Mucosa of stomach (tissue), 1 donor: ENCODE results near the gene ITGAX.

Experiments
- H3K27me3 ChIP-seq: one replicate; pipeline ENCODE4 v1.7.0; 2013; ENCODE audit warnings: mild to moderate bottlenecking, low read length; ENCODE audit not compliant: control insufficient read depth, insufficient read depth
- H3K36me3 ChIP-seq: one replicate; pipeline ENCODE4 v1.7.0; 2013; ENCODE audit warnings: low read length; ENCODE audit not compliant: control insufficient read depth, insufficient read depth
- H3K4me1 ChIP-seq: one replicate; pipeline ENCODE4 v1.7.0; 2013; ENCODE audit warnings: mild to moderate bottlenecking, low read length; ENCODE audit not compliant: control insufficient read depth, insufficient read depth
- H3K4me3 ChIP-seq: one replicate; pipeline ENCODE4 v1.7.0; 2013; ENCODE audit warnings: low read length
- H3K9ac ChIP-seq: one replicate; pipeline ENCODE4 v1.7.0; 2013; ENCODE audit warnings: mild to moderate bottlenecking, low read length, moderate library complexity
- H3K9me3 ChIP-seq: one replicate; pipeline ENCODE4 v1.7.0; 2013; ENCODE audit warnings: mild to moderate bottlenecking, low read length, moderate library complexity; ENCODE audit not compliant: control insufficient read depth
- donor health status: Pancreatic carcinoma.

The ITGAX gene

DNA sequence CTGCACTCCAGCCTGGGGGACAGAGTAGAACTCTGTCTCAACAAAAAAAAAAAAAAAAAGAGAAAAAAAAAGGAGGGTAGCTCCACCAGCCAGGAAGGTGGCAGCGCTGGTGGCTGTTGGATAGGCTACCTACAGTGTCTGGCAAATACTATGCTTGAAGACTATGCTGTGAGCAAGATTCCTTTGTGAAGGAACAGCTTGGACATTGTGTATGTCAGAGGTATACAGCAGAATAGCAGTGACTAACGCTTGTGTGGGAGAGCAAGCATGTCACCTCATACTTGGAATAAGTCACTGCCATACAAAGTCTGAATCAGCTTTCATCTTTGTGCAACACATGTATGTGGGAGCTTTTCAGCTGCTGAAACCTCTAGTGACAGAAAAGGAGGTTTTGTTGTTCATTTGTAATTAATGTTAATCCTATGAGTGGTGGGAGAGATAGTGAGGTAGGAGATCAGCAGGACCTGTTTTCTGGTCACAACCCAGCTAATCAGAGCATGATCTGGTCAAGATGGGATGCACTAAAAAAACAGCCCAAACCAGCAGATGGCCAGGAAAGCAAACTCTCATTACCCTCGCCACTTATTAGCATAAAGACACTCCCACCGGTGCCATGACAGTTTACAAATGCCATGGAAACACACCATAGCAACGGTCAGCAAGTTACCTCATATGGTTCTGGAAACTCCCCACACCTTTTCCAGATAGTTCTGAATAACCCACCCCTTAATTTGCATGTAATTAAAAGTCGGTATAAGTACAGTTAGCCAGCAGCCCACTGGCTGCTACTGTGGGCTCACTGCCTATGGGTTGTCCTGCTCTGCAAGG, 31.4 kb downstream of the ITGAX start:
- no peaks in the 10 kb centered on the region for H3K9me3 ChIP-seq
- H3K4me1 ChIP-seq, result no peaks in the 10 kb centered on the region
- H3K4me3 ChIP-seq, result no peak overlapping the region
- H3K9ac ChIP-seq, result no peak overlapping the region
- H3K36me3 ChIP-seq, result no peaks in the 10 kb centered on the region
- H3K27me3 ChIP-seq, result no peaks in the 10 kb centered on the region

- Histone ChIP-seq H3K4me3 (no peak overlapping the region), H3K27me3 (no peaks in the 10 kb centered on the region), H3K9me3 (no peaks in the 10 kb centered on the region), H3K9ac (no peak overlapping the region), H3K4me1 (no peaks in the 10 kb centered on the region), H3K36me3 (no peaks in the 10 kb centered on the region)
These were observed 33.6 kb downstream of the ITGAX start for GRCh38 chr16:31388535-31388934.

DNA sequence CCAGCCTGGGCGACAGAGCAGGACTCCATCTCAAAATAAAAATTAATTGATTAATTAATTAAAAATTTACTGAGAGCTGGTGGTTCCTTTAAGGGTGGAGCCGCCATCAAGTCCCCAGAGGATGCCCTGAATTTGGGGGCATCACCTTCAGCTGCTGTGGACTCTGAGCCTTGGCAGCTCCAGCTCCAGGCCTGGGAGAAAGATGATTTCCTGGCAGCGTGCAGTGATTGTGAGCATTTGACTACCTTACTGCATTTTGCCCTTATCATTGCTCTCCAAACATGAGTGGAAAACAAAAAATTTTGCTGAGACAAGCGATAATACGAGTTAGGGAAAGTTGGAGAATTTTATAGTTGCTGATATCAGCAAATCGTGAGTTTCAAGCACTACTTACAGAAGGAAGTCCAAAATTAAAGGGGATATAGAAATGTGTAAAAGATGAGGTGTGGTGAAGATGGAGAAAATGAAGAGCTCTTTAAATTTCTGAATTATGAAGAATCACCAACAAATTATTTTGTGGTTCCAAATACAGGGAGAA, 35.6 kb downstream of the ITGAX start:
- H3K36me3 ChIP-seq, result no peaks in the 10 kb centered on the region
- no peaks in the 10 kb centered on the region for H3K27me3 ChIP-seq
- H3K4me1 ChIP-seq, result no peaks in the 10 kb centered on the region
- H3K4me3 ChIP-seq, result no peak overlapping the region
- H3K9me3 ChIP-seq, result no peaks in the 10 kb centered on the region
- H3K9ac ChIP-seq, result no peak overlapping the region

DNA sequence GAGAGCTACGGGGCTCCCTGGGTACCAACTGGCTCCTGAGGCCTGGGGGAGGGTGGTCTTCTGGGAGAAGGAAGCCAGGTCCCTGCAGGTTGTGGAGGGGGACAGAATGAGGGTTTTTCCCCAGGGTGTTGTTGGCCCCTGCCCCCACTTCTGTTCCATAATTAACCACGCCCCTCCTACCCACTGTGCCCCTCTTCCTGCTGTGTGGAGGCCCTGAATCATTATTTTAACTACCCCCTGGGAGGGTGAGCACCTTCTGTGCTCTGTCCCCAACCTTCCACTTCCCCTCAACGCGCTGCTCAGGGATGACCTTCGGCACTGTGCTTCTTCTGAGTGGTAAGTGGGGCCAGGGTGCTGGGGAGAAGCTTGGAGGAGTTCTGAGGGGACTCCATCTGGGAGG, 38.1 kb downstream of the ITGAX start, which contains the start of gene ITGAD:
Gene ITGAD, plus strand, starts transcription at position 280 of the 400 bp plus-strand sequence. Its CDS starts 26 bp downstream, at position 306.
- H3K36me3 ChIP-seq, result no peaks in the 10 kb centered on the region
- H3K9ac ChIP-seq, result no peak within 1 kb of the TSS
- no peaks in the 10 kb centered on the region for H3K9me3 ChIP-seq
- no peak within 1 kb of the TSS for H3K4me3 ChIP-seq
- H3K27me3 ChIP-seq, result no peaks in the 10 kb centered on the region
- H3K4me1 ChIP-seq, result no peaks in the 10 kb centered on the region

GRCh38 chr16:31395647-31396046, 40.7 kb downstream of the ITGAX start:
- H3K27me3 ChIP-seq, result no peaks in the 10 kb centered on the region
- H3K36me3 ChIP-seq, result no peaks in the 10 kb centered on the region
- no peaks in the 10 kb centered on the region for H3K4me1 ChIP-seq
- H3K9me3 ChIP-seq, result no peaks in the 10 kb centered on the region
- H3K9ac ChIP-seq, result no peak overlapping the region
- no peak overlapping the region for H3K4me3 ChIP-seq

- H3K9me3 ChIP-seq, result no peaks in the 10 kb centered on the region
- H3K27me3 ChIP-seq, result no peaks in the 10 kb centered on the region
- no peak overlapping the region for H3K4me3 ChIP-seq
- no peak overlapping the region for H3K9ac ChIP-seq
- H3K4me1 ChIP-seq, result no peaks in the 10 kb centered on the region
- no peaks in the 10 kb centered on the region for H3K36me3 ChIP-seq
These were observed 42.2 kb downstream of the ITGAX start for GRCh38 chr16:31397096-31397660.

GRCh38 chr16:31397701-31398100, 42.7 kb downstream of the ITGAX start:
- Histone ChIP-seq H3K9ac (no peak overlapping the region), H3K36me3 (no peaks in the 10 kb centered on the region), H3K27me3 (no peaks in the 10 kb centered on the region)

DNA sequence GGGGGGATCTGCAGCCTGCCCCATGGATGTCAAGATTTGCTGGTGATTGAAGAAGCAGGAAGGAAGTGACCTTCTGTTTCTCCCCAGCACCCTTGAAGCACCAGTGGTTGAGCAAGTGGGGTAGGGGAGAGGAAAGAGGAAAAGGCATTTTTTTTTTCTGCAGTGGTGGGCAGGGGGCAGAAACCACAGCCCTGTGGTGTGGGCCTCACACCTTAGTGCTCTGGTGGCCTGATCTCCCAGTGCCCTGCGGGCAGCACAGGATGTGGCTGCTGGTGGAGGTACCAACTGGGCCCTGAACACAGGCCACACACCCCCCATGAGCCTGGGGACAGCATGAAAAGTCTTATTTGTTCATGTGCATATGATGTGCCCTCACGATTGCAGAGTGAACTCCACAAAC, 45.2 kb downstream of the ITGAX start:
- Histone ChIP-seq H3K4me3 (no peak overlapping the region), H3K9me3 (no peaks in the 10 kb centered on the region), H3K4me1 (no peaks in the 10 kb centered on the region), H3K9ac (no peak overlapping the region), H3K27me3 (no peaks in the 10 kb centered on the region), H3K36me3 (no peaks in the 10 kb centered on the region)

More at GRCh38 chr16:31397701-31398100, 42.7 kb downstream of the ITGAX start:
- H3K4me3 ChIP-seq, result no peak overlapping the region
- no peaks in the 10 kb centered on the region for H3K9me3 ChIP-seq
- no peaks in the 10 kb centered on the region for H3K4me1 ChIP-seq

GRCh38 chr16:31401436-31401835, 46.5 kb downstream of the ITGAX start:
- H3K27me3 ChIP-seq, result no peaks in the 10 kb centered on the region
- H3K4me3 ChIP-seq, result no peak overlapping the region
- no peaks in the 10 kb centered on the region for H3K36me3 ChIP-seq
- H3K9ac ChIP-seq, result no peak overlapping the region
- H3K9me3 ChIP-seq, result no peaks in the 10 kb centered on the region
- H3K4me1 ChIP-seq, result no peaks in the 10 kb centered on the region

GRCh38 chr16:31402687-31403086, 47.7 kb downstream of the ITGAX start:
- Histone ChIP-seq H3K27me3 (no peaks in the 10 kb centered on the region), H3K9ac (no peak overlapping the region), H3K36me3 (no peaks in the 10 kb centered on the region), H3K4me3 (no peak overlapping the region), H3K4me1 (no peaks in the 10 kb centered on the region), H3K9me3 (no peaks in the 10 kb centered on the region)

DNA sequence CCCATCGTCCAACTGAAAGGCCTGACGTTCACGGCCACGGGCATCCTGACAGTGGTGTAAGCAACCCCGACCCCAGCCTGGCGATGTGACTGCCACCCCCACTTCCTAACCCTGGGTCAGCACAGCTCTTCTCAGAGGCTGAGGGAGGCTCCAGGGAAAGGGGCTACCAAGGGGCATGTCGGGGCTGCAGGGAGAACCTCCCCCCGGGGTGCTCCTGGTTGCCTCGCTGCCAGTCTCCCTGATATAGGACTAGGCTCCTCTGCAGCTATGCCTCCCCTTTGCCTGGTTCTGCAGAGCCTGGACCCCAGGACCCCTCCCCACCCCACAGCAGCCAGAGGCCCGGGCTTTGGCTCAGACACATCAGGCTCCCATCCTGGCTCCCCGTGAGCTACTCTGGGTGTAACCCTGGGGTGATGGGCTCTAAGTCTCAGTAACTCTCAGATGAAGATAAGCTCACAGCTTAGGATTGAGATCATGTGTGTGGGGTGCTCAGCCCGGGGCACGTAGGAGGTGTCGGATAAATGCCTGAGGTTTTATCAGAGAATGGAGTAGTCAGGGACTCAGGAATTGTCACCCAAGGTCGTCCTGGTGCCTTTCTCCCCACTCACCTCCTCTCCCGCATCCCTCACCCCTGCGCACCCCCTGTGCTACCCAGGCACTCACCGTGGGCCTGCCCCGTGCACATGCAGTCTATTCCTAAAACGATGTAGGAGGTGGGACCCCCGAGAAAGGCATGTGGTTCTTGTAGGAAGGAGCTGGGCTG, 48.8 kb downstream of the ITGAX start:
- H3K4me1 ChIP-seq, result no peaks in the 10 kb centered on the region
- H3K9me3 ChIP-seq, result no peaks in the 10 kb centered on the region
- no peak overlapping the region for H3K4me3 ChIP-seq
- H3K36me3 ChIP-seq, result no peaks in the 10 kb centered on the region
- no peak overlapping the region for H3K9ac ChIP-seq
- no peaks in the 10 kb centered on the region for H3K27me3 ChIP-seq
